Cardiac fibroblast (primary cell): ENCODE results near the gene SLC10A6.

Experiments
- DNase-seq, 2 donors: peaks; one replicate each; pipeline versions ENCODE4 v3.0.0 to v3.0.0-alpha.2; 2010; ENCODE audit warnings: low read depth in 2 of 2
- H3K4me3 ChIP-seq, 2 donors: replicated peaks in 1 of 2; 1 replicate in 1 of 2; 2 replicates in 1 of 2; pipeline ENCODE4 v1.5.1; 2011; ENCODE audit warnings: low read depth in 2 of 2, low read length in 2 of 2, mild to moderate bottlenecking in 2 of 2, moderate library complexity in 1 of 2
- CTCF ChIP-seq: IDR thresholded peaks from one replicate; pipeline ENCODE4 v1.5.1; 2011; ENCODE audit warnings: low read depth, mild to moderate bottlenecking, low read length, inconsistent platforms

Gene SLC10A6

GRCh38 chr4:86837691-86838503 lies 11.3 kb downstream of the SLC10A6 start:
- no peak for TF ChIP-seq CTCF
- DNase-seq, result no peak
- H3K4me3 ChIP-seq, result no peak overlapping the region

DNA sequence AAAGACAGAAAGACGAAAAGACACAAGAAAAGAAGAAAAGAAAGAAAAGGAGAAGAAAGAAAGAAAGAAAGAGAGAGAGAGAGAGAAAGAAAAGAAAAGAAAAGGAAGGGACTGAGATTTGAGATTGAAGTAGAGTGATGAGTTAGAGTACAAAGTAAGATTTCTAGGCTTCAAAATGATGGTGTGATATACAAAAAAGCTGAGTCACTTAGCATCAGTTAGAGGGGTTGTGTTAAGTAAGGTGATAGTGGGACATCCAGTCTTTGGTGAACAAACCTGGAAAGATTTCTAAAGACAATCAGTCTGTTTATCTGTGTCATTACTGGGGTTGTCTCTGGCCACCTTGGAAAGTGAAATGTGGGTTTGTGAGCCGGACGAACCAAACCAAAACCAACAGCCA lies 13.5 kb downstream of the SLC10A6 start:
- TF ChIP-seq CTCF, result no peak
- DNase-seq, result no peak
- no peak overlapping the region for H3K4me3 ChIP-seq

DNA sequence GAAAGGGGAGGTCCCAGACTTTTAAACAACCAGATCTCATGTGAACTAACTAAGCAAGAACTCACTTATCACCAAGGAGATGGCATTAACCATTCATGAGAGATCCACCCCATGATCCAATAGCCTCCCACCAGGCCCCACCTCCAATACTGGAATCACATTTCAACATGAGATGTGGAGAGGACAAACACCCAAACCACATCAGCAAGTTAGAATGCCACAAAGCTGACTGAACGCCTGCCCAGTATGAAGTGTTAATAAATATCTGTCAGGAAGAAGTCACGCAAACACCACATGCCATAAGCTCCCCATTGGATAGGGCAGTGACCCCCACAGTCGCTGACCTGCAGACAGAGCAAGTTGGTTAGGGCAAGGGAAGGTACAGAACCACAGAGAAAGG lies 14.3 kb downstream of the SLC10A6 start:
- TF ChIP-seq CTCF, result no peak
- H3K4me3 ChIP-seq, result no peak overlapping the region
- peak in 1 of 2 donors; percentile 16 for DNase-seq

GRCh38 chr4:86833615-86834014 lies 15.6 kb downstream of the SLC10A6 start:
- H3K4me3 ChIP-seq, result no peak overlapping the region
- TF ChIP-seq CTCF, result no peak
- DNase-seq, result no peak

DNA sequence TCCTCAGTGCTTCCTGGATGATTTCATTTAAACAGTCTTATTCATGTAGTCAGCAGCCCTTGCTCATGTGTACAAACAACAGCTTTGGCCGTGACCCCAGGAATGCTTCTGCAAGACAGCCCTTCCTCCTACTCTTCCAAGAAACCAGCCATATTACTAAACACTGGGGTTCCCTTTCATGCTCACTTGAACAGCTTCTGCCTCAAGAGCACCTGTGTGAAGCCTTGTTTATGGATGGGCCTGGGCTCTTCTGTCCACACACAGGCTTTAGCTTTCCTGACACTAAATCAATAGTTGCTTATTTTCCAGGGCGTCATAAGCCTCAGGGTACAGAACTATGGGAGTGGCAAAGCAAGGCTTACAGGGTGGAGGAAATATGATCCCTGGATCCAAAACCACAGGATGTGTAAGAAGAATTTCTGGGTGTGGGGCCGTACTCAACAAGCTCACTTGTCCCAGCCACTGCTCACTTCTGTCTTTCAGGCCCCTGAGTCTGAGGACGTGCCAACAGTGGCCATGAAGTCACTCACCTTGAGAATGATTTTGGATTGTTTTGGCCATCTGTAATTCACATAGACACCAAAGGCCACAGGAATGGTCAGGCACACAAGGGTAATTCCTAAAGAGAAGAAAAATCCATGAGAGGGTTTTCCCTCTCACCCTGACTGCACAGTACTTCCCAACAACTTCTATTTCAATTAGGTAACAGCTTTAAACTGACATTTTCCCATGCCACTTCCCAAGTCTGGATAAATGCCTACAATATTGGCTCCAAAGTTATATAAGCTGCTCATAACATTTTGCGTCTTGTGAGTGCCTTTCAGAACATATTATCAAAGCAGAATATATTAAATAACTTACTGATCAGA lies 17.7 kb downstream of the SLC10A6 start:
- H3K4me3 ChIP-seq, result no peak overlapping the region
- TF ChIP-seq CTCF, result no peak
- peak; percentile 84 to 93 for DNase-seq

GRCh38 chr4:86825511-86825910 lies 23.7 kb downstream of the SLC10A6 start:
- no peak for TF ChIP-seq CTCF
- no peak overlapping the region for H3K4me3 ChIP-seq
- DNase-seq, result no peak
